GM06990 (cell line): Measurements from ENCODE around the gene SCLY.

ENCODE experiments used
- DNase-seq: peaks from one replicate; pipeline ENCODE4 v3.0.0-alpha.2; 2011; ENCODE audit not compliant: insufficient read length; ENCODE audit errors: extremely low read depth
- H3K27me3 ChIP-seq: replicated peaks from 2 replicates; pipeline ENCODE4 v1.6.0; 2011; ENCODE audit warnings: low read length; ENCODE audit not compliant: control insufficient read depth, insufficient read depth
- H3K36me3 ChIP-seq: 2 replicates; pipeline ENCODE4 v1.5.1; 2011; ENCODE audit warnings: low read length; ENCODE audit not compliant: control insufficient read depth, insufficient read depth
- H3K4me3 ChIP-seq: replicated peaks from 2 replicates; pipeline ENCODE4 v1.5.1; 2011; ENCODE audit warnings: low read depth, mild to moderate bottlenecking, control low read depth, low read length
- TF ChIP-seq, protein P1 (sequence below): IDR thresholded peaks from 2 replicates; pipeline ENCODE4 v1.5.1; 2011; ENCODE audit warnings: low read length, control low read depth, mild to moderate bottlenecking, inconsistent platforms; ENCODE audit not compliant: insufficient read depth, poor library complexity, severe bottlenecking

The SCLY gene

GRCh38 chr2:238116298-238117198, 55.7 kb downstream of the SCLY start:
- H3K27me3 ChIP-seq, result no peaks in the 10 kb centered on the region
- TF ChIP-seq, protein P1, sequence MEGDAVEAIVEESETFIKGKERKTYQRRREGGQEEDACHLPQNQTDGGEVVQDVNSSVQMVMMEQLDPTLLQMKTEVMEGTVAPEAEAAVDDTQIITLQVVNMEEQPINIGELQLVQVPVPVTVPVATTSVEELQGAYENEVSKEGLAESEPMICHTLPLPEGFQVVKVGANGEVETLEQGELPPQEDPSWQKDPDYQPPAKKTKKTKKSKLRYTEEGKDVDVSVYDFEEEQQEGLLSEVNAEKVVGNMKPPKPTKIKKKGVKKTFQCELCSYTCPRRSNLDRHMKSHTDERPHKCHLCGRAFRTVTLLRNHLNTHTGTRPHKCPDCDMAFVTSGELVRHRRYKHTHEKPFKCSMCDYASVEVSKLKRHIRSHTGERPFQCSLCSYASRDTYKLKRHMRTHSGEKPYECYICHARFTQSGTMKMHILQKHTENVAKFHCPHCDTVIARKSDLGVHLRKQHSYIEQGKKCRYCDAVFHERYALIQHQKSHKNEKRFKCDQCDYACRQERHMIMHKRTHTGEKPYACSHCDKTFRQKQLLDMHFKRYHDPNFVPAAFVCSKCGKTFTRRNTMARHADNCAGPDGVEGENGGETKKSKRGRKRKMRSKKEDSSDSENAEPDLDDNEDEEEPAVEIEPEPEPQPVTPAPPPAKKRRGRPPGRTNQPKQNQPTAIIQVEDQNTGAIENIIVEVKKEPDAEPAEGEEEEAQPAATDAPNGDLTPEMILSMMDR, result no peak
- no peaks in the 10 kb centered on the region for H3K36me3 ChIP-seq
- H3K4me3 ChIP-seq, result no peak overlapping the region
- DNase-seq, result no peak

- H3K4me3 ChIP-seq, result no peak overlapping the region
- H3K27me3 ChIP-seq, result no peaks in the 10 kb centered on the region
- no peaks in the 10 kb centered on the region for H3K36me3 ChIP-seq
- no peak for DNase-seq
- TF ChIP-seq, protein P1, result no peak
Measured at GRCh38 chr2:238117199-238118154, 56.7 kb downstream of the SCLY start.

GRCh38 chr2:238119756-238120462, 59.1 kb downstream of the SCLY start:
- Histone ChIP-seq H3K36me3 (no peaks in the 10 kb centered on the region), H3K4me3 (no peak overlapping the region), H3K27me3 (no peaks in the 10 kb centered on the region)
- TF ChIP-seq, protein P1, result no peak
- DNase-seq, result no peak

GRCh38 chr2:238120463-238121298, 59.9 kb downstream of the SCLY start:
- H3K4me3 ChIP-seq, result no peak overlapping the region
- DNase-seq, result no peak
- H3K27me3 ChIP-seq, result no peaks in the 10 kb centered on the region
- TF ChIP-seq, protein P1, result no peak
- no peaks in the 10 kb centered on the region for H3K36me3 ChIP-seq
